ENCODE data around the gene ZYG11A.
"Not testable (repeated sequence)": the region's sequence is repeated elsewhere in the genome, so short reads cannot be mapped to it uniquely, and the experiment has no call there.

The ZYG11A gene

DNA sequence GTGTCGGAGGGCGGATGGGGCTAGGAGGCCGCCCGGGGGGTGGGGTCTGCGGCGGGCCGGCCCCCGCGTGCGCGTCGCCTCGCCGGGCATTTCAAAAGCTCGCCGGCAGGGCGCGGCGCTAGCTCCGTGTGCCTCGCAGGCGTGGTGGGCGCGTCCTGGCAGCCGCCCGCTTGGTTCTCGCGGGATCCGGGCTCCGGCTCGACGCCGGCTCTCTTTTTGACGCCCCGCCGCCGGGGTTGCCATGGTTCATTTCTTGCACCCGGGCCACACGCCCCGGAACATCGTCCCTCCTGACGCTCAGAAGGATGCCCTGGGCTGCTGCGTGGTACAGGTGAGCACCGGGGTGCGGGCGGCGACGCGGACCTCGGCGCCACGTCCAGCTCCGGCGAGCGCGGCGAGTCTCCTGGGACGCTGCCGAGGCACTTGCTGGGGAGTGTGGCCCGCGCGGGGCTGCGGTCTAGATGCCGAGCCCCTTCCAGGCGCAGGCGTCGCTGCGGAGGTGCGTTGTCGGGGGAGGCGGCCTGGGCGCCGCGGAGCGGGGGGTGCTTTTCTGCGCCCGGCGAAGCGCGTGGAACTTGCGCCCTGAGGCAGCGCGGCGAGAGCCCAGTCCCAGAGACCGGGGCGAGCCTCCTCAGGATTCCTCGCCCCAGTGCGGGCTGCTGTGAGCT is at the start of gene ZYG11A:
ZYG11A (plus strand) TSS at position 118 of the 668 bp plus-strand sequence; CDS start at position 242, 124 bp downstream.
- no peak for DNase-seq (ENCODE audit: low spot score)

DNA sequence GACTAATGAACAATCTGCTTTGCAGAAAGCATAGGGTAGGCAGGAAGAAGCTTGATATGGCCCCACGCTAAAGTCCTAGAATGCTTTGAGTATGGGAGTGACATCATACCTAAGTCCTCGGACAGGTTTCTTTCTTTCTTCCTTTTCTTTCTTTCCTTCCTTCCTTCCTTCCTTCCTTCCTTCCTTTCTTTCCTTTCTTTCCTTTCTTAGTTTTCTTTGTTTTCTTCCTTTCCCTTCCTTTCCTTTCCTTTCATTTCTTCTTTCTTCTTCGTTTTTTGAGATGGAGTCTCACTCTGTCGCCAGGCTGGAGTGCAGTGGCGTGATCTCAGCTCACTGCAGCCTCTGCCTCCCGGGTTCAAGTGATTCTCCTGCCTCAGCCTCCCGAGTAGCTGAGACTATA is 48.8 kb upstream of the ZYG11A start:
- DNase-seq (ENCODE audit: low spot score): not testable (repeated sequence)

DNA sequence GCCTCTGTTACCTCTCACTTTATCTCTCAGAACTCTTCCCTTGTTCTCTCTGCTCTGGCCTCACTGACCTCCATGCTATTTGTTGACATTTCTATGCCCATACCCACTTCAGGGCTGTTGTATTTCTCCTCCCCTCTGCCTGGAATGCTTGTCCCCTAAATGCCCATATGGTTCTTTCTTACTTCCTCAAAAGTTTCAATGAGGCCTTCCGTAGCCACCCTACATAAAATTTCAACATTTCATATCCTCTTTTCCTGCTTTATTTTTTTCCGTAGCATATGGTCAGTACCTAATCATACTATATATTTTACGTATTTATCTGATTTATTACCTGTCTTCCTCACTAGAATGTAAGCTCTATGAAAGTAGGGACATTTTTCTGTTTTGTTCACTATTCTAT is 47.1 kb upstream of the ZYG11A start:
- no peak for DNase-seq (ENCODE audit: low spot score)

DNA sequence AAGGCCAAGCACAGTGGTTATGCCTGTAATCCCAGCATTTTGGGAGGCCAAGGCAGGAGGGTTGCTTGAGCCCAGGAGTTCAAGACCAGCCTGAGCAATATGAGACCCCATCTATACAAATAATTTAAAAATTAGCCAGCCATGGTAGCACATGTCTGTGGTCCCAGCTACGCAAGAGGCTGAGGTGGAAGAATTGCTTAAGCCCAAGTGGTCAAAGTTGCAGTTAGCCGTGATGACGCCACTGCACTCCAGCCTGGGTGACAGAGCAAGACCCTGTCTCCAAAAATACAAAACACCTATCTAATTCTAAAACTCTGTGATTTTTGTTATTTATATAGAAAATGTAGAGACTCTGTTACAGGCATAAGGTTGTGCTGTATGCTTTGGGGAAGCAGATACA is 44.2 kb upstream of the ZYG11A start:
- DNase-seq (ENCODE audit: low spot score): no peak

DNA sequence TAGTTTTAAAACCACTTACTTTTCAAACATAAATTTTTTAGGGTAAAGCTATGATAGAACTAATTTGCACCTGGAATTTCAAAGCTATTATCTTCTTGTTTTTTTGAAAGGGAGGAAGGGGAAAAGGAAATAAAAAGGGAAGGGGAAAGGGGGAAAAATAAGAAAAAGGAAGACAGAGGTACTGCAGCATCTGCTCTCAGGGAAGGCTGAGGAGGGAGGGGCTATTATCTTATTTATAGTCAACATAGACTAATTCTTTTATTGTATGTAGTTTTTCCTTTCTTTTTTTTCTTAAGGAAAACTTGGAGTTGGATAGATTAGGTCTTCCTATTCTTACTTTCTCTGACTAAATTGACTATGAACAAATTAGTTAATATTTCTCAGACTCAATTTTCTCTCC is 41.5 kb upstream of the ZYG11A start:
- DNase-seq (ENCODE audit: low spot score): no peak

DNA sequence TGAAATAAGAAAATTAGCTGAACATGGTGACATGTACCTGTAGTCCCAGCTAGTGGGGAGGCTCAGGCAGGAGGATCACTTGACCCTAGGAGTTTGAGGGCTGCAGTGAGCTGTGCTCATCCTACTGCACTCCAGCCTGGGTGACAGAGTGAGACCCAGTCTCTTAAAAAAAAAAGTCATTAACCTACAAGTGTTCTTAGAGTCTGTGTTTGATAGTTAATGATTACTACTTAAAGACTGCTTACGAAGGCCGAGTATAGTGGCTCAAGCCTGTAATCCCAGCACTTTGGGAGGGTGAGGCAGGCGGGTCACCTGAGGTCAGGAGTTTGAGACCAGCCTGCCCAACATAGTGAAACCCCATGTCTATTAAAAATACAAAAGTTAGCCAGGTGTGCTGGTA is 38.5 kb upstream of the ZYG11A start:
- not testable (repeated sequence) for DNase-seq (ENCODE audit: low spot score)

DNA sequence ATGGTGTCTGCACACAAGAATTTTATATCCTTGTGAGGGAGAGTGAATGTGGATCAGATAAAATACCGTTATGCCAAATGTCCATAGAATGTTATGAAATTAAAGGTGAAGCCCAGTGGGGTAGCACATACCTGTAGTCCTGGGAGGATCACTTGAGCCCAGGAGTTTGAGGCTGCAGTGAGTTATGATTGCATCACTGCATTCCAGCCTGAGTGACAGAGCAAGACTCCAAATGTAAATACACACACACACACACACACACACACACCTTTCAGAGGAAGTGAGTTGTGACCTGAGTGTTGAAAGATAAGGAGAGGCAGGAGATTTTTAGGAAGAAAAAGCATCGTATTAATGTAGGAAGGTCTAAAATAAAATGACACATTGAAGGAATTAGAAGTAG is 28.1 kb upstream of the ZYG11A start:
- DNase-seq (ENCODE audit: low spot score): no peak

DNA sequence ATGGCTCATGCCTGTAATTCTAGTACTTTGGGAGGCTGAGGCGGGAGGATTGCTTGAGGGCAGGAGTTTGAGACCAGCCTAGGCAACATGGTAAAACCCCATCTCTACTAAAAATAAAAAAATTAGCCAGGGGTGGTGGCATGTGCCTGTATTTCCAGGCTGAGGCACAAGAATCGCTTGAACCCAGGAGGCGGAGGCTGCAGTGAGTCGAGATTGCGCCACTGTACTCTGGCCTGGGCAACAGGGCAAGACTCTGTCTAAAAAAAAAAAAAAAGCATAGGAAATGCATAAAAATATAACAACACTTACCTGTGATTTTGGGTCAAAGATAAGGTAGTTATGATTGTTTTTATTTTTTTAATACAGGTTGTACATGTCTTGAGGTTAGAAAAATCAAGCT is 21.7 kb upstream of the ZYG11A start:
- not testable (repeated sequence) for DNase-seq (ENCODE audit: low spot score)

DNA sequence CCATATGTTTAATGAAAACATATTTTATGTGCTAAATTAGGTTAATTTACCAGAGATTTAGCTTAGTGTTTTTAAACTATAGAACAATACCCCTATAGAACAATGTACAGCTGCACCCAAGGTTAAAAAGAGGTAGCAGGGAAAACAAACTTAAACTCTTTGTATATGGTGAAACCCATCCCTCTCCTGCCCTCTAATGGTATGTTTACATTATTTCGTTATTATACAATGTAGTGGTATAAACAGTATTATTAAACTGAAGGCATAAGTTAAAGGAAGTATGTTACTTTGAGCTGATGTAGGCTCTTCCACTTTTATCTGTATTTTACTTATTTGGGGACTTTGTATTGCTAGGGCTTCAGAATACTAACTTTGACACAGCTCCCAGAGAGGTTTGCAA is 16.7 kb upstream of the ZYG11A start:
- DNase-seq (ENCODE audit: low spot score): no peak

DNA sequence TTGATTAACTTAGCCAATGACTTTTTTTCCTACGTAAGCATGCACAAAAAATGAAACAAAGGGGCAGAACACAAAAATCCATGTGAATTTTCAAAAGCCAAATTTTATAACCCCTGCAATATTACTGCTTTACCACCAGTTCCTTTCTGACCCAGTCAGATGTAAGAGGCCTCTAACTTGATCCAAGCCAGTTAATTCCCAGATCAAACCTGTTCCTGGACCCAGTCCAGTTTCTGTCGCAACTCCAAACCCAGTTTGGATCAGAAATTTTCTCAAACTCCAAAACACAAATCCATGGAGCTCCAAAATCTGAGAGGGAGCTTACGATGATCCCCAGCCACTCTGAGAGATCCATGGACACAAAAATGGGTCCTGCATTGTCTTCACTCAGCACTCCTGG is 7.8 kb upstream of the ZYG11A start:
- no peak for DNase-seq (ENCODE audit: low spot score)

DNA sequence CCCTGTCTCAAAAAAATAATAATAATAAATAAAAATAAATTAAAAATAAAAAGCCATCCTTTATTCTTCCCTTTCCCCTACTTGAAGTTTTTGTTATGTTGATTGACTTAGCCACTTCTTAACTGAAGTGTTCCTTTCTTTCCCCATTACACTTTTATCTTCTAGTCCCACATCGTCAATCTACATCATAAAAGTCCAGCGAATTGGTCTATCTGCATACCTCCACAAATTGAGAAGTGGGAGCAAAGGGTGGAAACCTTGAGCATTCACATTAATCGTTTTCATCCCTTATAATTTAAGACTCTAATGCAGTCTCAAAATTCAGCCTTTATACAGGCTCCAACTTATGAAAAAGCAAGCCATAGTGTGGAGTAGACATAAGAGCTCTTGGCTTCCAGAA is 6.5 kb upstream of the ZYG11A start:
- DNase-seq (ENCODE audit: low spot score): no peak

DNA sequence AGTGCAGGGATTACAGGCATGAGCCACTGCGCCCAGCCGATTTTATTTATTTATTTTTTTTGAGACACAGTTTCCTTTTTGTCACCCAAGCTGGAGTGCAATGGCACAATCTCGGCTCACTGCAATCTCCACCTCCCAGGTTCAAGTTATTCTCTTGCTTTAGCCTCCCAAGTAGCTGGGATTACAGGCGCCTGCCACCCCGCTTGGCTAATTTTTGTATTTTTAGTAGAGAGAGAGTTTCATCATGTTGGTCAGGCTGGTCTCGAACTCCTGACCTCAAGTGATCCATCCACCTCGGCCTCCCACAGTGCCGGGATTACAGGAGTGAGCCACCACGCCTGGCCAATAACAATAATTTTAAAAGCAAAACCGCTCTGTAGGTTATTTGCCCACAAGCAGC is 3.4 kb upstream of the ZYG11A start:
- not testable (repeated sequence) for DNase-seq (ENCODE audit: low spot score)

DNA sequence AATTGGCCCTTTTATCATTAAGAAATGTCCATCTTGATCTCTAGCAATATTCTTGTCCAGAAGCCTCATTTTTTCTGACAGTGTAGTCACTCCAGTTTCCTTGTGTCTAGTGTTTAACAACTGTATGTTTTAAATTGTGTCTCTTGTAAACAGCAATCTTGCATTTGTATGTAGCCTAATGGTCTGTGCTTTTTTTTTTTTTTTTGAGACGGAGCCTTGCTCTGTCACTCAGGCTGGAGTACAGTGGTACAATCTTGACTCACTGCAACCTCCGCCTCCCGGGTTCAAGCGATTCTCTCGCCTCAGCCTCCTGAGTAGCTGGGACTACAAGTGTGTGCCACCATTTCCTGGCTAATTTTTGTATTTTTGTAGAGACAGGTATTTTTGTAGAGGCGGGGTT is 2.6 kb downstream of the ZYG11A start:
- DNase-seq (ENCODE audit: low spot score): not testable (repeated sequence)

DNA sequence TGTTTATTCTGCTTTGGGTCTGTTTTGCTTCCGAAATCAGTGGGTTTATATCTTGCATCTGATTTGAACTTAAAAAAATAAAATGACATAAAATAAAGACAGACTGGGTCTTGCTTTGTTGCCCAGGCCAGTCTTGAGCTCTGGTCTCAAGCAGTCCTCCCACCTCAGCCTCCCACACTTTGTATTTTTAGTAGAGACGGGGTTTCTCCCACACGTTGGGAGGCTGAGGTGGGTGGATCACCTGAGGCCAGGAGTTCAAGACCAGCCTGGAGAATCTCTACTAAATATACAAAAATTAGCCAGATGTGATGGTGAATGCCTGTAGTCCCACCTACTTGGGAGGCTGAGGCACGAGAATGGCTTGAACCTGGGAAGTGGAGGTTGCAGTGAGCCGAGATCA is 5.9 kb downstream of the ZYG11A start:
- no peak for DNase-seq (ENCODE audit: low spot score)

DNA sequence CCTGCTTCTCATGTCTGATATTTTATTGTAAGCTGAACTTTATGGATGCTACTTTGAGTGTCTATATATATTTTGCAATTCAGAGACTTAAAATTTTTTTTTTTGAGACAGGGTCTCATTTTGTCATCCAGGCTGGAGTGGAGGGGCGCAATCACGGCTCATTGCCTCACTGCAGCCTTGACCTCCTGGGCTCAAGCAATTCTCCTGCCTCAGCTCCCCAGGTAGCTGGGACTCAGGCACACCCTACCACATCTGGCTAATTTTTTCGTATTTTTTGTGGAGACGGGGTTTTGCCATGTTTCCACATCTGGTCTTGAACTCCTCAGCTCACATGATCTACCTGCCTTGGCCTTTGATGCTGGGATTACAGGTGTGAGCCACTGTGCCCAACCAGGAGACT is 8.4 kb downstream of the ZYG11A start:
- no peak for DNase-seq (ENCODE audit: low spot score)

DNA sequence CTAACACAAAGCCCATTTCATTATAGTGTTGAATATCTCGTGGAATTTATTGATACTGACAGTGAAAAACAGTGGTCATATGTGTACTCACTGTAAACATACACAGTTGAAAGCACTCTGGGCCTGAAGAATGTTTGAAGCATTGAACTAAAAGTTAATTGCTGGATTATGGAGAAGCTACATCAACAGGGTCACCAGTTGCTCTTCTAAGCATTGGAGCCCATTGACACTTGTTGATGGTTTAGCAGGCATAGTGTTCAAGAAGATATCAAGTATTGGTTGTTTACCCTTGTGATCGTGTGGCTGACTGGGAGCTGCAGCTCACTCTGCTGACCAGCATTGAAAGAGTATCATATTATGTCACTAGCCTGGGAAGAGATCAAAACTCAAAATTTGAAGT is 10.3 kb downstream of the ZYG11A start:
- no peak for DNase-seq (ENCODE audit: low spot score)

DNA sequence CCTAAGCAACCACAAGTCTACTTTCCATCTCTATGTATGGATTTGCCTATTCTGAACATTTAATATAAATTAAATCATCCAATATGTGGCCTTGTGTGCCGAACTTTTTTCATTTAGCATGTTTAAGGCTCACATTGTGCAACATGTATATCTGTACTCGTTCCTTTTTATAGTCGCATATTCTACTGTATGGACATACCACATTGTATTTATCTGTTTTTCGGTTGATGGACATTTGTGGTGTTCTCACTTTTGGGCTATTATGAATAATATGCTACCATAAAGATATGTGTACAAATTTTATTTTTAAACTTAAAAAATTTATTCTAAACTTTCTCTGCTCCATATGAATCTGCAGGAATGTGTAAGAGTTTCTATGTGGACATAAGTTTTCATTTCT is 13.0 kb downstream of the ZYG11A start:
- DNase-seq (ENCODE audit: low spot score): no peak

DNA sequence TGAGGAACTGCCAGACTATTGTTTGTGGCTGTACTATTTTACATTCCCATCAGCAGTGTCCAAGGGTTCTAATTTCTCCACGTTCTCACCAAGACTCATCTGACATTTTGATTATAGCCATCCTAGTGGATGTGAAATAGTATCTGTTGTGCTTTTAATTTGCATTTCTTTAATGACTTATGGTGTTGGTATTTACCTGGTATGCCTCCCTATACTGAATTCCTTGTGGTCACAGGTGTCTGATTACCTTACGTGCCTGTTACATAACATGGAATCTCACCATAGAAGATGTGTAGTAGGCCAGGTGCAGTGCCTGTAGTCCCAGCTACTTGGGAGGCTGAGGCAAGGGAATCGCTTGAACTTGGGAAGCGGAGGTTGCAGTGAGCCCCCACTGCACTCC is 13.5 kb downstream of the ZYG11A start:
- no peak for DNase-seq (ENCODE audit: low spot score)

DNA sequence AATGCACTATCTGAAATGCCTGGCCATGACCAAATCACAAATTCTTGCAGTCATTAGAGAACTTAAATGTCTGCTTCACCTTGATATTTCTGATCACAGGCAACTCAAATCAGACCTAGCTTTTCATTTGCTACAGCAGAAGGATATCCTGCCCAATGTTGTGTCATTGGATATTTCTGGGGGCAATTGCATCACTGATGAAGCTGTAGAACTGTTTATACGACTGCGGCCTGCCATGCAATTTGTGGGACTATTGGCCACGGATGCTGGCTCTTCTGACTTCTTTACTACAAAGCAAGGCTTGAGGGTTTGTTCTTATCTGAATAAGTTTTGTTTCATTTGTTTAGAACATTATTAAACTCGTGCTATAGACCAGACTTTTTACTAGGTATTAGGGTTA is 14.9 kb downstream of the ZYG11A start:
- DNase-seq (ENCODE audit: low spot score): no peak

DNA sequence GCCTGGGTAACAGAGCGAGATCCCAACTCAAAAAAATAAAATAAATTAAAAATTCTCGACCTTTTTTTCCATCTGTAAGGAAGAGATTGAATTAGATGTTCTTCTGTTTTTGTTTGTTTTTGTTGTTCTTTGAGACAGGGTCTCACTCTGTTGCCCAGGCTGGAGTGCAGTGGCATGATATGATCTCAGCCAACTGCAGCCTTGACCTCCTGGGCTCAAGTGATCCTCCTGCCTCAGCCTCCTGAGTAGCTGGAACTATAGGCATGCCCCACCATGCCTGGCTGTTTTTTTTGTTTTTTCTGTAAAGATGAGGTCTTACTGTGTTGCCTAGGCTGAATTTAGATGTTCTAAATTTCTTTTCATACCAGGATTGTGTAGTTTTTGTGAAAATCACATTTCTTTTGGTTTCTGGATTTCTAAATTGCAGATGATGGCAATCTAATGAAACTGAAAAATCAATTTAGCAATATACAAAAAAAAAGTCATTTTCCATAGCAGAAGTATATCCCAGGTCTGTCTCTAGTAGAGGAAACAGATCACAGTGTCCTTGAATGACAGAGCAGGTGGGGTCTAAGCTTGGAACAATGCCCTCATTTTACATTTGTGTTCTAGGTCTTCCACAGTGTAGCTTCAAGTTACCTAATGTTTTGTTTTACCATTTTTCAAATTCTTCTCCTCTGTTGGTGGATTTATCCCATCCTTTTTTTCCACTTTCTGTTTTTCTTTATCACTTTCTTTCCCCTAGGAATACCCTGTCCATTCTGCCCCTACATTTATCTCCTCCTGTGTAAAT is 20.3 kb downstream of the ZYG11A start:
- DNase-seq (ENCODE audit: low spot score): no peak

DNA sequence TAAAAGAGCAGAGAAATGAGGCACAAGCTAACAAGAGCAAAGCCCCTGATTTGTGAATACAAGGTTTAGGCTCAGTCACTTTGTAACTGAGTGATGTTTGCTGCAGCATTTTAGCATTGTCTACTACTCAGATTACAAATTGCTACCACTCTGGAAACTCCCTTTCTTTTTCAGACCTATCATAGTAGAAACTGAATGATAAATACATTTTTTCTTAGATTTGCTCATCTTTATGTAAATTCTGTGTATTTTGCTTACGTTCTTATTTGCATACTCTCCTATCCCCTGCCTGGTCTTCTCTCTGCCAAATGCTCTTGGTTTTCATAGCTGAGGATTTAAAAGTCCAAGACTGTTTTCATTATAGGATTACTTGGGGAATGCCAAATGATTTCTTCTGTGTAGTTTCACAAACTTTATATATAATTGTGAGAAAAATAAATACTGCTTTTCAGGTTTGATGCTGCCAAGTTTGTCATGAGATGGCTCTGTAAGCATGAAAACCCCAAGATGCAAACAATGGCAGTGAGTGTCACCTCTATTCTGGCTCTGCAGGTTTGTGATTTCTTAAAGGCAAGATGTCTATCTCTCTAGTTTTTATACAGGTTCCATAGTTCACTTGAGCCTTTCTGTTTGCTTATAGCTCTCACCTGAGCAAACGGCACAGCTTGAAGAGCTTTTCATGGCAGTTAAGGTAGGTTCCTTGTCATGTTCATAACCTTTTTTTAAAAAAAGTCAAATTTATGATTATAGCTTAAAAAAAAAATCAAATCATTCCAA is 24.7 kb downstream of the ZYG11A start:
- DNase-seq (ENCODE audit: low spot score): no peak

DNA sequence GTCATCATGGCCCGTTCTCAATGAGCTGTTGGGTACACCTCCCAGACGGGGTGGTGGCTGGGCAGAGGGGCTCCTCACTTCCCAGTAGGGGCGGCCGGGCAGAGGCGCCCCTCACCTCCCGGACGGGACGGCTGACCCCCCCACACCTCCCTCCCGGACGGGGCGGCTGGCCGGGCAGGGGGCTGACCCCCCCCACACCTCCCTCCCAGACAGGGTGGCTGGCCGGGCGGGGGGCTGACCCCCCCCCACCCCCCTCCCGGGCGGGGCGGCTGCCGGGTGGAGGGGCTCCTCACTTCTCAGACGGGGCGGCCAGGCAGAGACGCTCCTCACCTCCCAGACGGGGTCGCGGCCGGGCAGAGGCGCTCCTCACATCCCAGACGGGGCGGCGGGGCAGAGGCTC is 27.2 kb downstream of the ZYG11A start:
- DNase-seq (ENCODE audit: low spot score): not testable (repeated sequence)

DNA sequence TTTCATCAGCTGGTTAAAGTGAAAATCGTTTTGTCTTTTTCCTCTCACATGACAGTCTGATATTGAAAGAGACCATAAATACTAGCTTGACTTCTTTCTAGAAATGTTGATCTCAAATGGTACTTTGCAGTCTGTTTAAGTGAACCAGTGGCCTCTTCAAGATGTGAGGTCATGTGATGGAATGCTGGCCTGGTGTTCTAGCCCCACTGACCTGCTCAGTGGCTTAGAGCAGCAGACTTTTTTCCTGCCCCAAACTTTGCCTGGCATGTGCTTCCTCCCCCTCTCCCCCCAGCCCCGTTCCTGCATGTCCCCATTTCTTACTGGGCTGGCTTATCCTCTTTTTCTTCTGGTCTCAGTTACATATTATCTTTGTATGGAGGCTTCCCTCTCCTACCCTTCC is 34.3 kb downstream of the ZYG11A start:
- DNase-seq (ENCODE audit: low spot score): no peak

Measured in Ammon's horn (tissue), 1 donor.